ENCODE data around the gene BEST2. TPM values are rescaled to one million over a fixed set of nuclear protein-coding genes. Genes with fewer than 3 reads are reported as not detected.
A peak's percentile ranks its signal among the peaks of the same experiment; 100 is the strongest.

The BEST2 gene
- total and polyA plus RNA-seq, 2 donors, result 0.46 TPM; not detected in 1

DNA sequence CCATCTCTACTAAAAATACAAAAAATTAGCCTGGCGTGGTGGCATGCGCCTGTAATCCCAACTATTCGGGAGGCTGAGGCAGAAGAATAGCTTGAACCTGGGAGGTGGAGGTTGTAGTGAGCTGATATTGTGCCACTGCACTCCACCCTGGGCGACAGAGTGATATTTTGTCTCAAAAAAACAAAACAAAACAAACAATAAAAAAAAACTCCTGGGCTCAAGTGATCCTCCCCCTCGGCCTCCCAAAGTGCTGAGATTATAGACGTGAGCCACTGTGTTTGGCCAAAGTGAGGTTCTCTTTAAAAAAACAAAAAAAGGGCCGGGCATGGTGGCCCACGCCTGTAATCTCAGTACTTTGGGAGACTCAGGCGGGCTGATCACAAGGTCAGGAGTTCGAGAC is 35.9 kb downstream of the BEST2 start:
- H3K27ac ChIP-seq (ENCODE audit: low read depth in 1 of 2, low read length in 1 of 2), result peak overlapping the region in 1 of 2 donors; percentile 64
- 89% methylated on average over 10 of the region's 10 CpGs for WGBS
- H3K36me3 ChIP-seq (ENCODE audit: control insufficient read depth in 2 of 2, insufficient read depth in 2 of 2, low read length in 1 of 2), result no peaks in the 10 kb centered on the region
- peaks cover 27 to 78% of the 10 kb centered on the region in 2 donors for H3K4me1 ChIP-seq (ENCODE audit: control insufficient read depth in 2 of 2, insufficient read depth in 2 of 2, low read length in 2 of 2)
- H3K27me3 ChIP-seq (ENCODE audit: control insufficient read depth in 2 of 2, insufficient read depth in 1 of 2, low read length in 1 of 2), result peaks cover 14 to 19% of the 10 kb centered on the region in 2 donors
- DNase-seq (ENCODE audit: low read depth in 6 of 9, low spot score in 9 of 9), result no peak
- H3K9me3 ChIP-seq (ENCODE audit: control insufficient read depth in 2 of 2, insufficient read depth in 1 of 2, low read length in 1 of 2), result no peaks in the 10 kb centered on the region
- no peak overlapping the region for H3K4me3 ChIP-seq (ENCODE audit: low read length in 2 of 2)

DNA sequence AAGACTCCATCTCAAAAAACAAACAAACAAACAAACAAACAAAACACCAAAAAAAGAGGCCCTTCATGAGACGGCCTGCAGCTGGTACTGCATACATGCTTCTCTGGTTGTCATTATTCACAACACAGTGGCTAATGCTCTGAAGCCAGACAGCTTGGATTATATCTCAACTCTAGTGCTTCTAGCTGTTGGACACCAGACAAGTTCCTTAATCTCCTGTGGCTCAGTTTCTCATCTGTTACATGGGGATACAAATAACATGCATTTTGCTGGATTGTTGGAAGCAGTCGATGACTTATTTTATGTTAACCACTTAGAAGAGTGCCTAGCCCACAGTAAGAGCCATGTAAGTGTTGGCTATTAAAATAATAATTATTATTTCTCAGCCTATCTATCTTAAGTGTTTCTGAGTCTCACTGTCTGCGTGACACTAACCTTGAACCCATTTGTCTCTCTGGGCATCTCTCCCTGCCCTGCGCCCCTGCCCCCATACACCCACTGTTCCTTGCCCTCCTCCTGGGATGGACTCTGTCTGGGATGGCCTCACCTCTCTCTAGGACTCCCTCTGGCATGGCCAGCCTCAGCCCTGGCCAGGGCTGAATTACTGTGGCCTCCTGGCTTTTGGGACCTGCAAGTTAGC is 36.6 kb downstream of the BEST2 start:
- WGBS, result 95% methylated on average over 4 of the region's 4 CpGs
- DNase-seq (ENCODE audit: low read depth in 6 of 9, low spot score in 9 of 9), result no peak
- peaks cover 23 to 71% of the 10 kb centered on the region in 2 donors for H3K4me1 ChIP-seq (ENCODE audit: control insufficient read depth in 2 of 2, insufficient read depth in 2 of 2, low read length in 2 of 2)

DNA sequence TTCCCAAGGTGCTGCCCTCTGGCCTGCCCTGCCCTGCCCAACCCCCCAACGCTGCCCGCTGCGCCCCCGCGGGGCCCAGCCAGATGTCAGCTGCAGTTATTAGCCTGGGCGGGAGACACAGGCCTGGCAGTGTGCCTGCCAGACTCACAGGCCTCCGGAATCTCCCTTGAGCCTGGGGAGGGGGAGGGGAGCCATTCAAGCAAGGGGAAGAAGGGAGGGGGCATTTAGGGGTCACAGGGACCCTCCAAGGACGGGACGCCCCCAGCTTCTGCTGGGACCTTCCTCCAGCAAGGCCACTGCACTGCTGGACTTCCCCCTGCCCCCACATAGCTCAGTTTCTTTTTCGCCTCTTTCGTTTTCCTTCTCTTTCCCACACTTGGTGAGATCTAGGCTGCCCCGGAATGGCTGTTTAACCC is 37.1 kb downstream of the BEST2 start:
- Histone ChIP-seq H3K27me3 (ENCODE audit: control insufficient read depth in 2 of 2, insufficient read depth in 1 of 2, low read length in 1 of 2) (peaks cover 14 to 19% of the 10 kb centered on the region in 2 donors), H3K27ac (ENCODE audit: low read depth in 1 of 2, low read length in 1 of 2) (peak overlapping the region; percentile 85 to 98), H3K9me3 (ENCODE audit: control insufficient read depth in 2 of 2, insufficient read depth in 1 of 2, low read length in 1 of 2) (no peaks in the 10 kb centered on the region), H3K4me3 (ENCODE audit: low read length in 2 of 2) (peak overlapping the region in 1 of 2 donors; percentile 1), H3K36me3 (ENCODE audit: control insufficient read depth in 2 of 2, insufficient read depth in 2 of 2, low read length in 1 of 2) (no peaks in the 10 kb centered on the region), H3K4me1 (ENCODE audit: control insufficient read depth in 2 of 2, insufficient read depth in 2 of 2, low read length in 2 of 2) (peaks cover 19 to 65% of the 10 kb centered on the region in 2 donors)
- 32% methylated on average over 12 of the region's 12 CpGs for WGBS
- DNase-seq (ENCODE audit: low read depth in 6 of 9, low spot score in 9 of 9), result peak in 1 of 9 donors; percentile 50

More for the DNA sequence above, 36.6 kb downstream of the BEST2 start:
- H3K4me3 ChIP-seq (ENCODE audit: low read length in 2 of 2), result no peak overlapping the region
- H3K27ac ChIP-seq (ENCODE audit: low read depth in 1 of 2, low read length in 1 of 2), result peak overlapping the region; percentile 85 to 98
- peaks cover 14 to 19% of the 10 kb centered on the region in 2 donors for H3K27me3 ChIP-seq (ENCODE audit: control insufficient read depth in 2 of 2, insufficient read depth in 1 of 2, low read length in 1 of 2)
- H3K9me3 ChIP-seq (ENCODE audit: control insufficient read depth in 2 of 2, insufficient read depth in 1 of 2, low read length in 1 of 2), result no peaks in the 10 kb centered on the region
- no peaks in the 10 kb centered on the region for H3K36me3 ChIP-seq (ENCODE audit: control insufficient read depth in 2 of 2, insufficient read depth in 2 of 2, low read length in 1 of 2)

DNA sequence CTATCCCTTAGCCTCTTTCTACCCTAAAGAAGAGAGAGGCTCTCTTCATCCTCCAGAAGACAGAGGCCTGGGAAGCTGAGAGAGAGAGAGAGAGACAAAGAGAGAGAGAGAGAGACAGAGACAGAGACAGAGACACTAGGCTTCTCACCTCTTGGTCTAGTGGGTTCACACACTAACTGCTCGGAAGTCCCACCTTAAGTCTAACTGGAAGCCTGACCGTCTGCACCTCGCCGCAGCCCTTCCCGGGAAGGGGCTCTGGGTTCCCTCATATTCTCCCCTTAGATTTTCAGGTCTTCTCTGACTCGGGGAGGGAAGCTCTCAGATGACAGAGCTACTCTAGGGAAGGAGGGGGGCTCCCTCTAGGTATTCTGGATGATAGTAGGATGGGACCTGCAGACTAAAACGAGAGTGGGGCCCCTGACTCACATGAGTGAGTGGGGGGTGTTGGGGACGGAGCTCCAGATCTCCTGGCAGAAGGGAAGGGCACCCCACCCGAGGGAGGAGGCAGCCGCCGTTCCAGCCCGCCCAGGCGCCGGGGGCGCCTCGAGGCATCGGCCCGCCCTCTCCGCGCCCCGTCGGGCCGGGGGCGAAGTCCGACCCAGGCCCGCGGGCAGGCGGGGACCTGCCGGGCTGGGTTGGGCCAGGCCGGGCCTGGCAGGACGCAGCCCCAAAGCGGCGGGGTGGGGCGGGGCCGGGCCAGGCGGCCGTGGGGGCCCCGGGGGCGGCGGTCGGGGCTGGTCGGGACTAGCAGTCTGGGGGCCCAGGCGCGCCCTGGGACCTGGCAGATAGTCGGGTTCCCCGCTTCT is 37.7 kb downstream of the BEST2 start:
- peak overlapping the region; percentile 98 for H3K27ac ChIP-seq (ENCODE audit: low read depth in 1 of 2, low read length in 1 of 2)
- H3K9me3 ChIP-seq (ENCODE audit: control insufficient read depth in 2 of 2, insufficient read depth in 1 of 2, low read length in 1 of 2), result no peaks in the 10 kb centered on the region
- 10% methylated on average over 46 of the region's 46 CpGs for WGBS
- H3K36me3 ChIP-seq (ENCODE audit: control insufficient read depth in 2 of 2, insufficient read depth in 2 of 2, low read length in 1 of 2), result no peaks in the 10 kb centered on the region
- H3K4me3 ChIP-seq (ENCODE audit: low read length in 2 of 2), result peak overlapping the region; percentile 66 to 83
- DNase-seq (ENCODE audit: low read depth in 6 of 9, low spot score in 9 of 9), result peak in 1 of 9 donors; percentile 38
- peaks cover 16 to 65% of the 10 kb centered on the region in 2 donors for H3K4me1 ChIP-seq (ENCODE audit: control insufficient read depth in 2 of 2, insufficient read depth in 2 of 2, low read length in 2 of 2)
- peaks cover 14 to 19% of the 10 kb centered on the region in 2 donors for H3K27me3 ChIP-seq (ENCODE audit: control insufficient read depth in 2 of 2, insufficient read depth in 1 of 2, low read length in 1 of 2)

DNA sequence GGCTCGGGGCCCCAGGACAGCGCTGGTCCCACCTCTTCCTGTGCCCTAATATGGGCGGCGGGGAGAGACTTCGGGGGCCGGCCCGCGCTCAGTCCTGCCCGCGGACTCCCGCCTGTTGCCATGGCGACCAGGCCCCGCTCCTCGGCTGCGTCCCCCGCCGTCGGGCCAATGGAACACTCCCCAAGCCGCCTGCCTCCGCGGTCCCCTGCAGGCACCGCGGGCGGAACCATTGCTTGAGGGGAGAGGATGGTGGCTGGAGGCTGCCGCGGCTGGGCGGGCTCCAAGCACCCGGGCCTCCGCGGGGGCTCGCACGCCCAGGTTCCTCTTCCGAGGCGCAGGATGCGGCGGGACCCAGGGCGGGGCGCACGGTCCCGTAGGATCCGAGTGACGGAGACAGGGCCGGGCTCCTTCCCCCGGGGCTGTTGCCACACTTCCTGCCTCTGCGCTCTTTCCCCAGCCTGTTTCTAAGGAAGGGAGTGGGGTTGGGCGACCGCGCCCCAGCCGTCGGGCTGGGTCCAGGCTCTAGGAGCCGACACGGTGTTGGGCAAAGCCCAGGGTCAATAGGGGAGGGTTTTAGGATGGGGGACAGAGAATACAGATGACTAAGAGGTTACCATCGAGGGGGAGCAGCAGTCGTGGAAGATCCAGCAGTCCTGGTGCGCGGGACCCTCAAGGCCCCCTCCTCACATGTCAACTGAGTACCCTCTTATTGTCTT is 38.5 kb downstream of the BEST2 start:
- Histone ChIP-seq H3K36me3 (ENCODE audit: control insufficient read depth in 2 of 2, insufficient read depth in 2 of 2, low read length in 1 of 2) (no peaks in the 10 kb centered on the region), H3K4me3 (ENCODE audit: low read length in 2 of 2) (peak overlapping the region; percentile 66 to 83), H3K27me3 (ENCODE audit: control insufficient read depth in 2 of 2, insufficient read depth in 1 of 2, low read length in 1 of 2) (peaks cover 14 to 19% of the 10 kb centered on the region in 2 donors), H3K9me3 (ENCODE audit: control insufficient read depth in 2 of 2, insufficient read depth in 1 of 2, low read length in 1 of 2) (no peaks in the 10 kb centered on the region), H3K4me1 (ENCODE audit: control insufficient read depth in 2 of 2, insufficient read depth in 2 of 2, low read length in 2 of 2) (peaks cover 16 to 61% of the 10 kb centered on the region in 2 donors), H3K27ac (ENCODE audit: low read depth in 1 of 2, low read length in 1 of 2) (peak overlapping the region; percentile 98)
- WGBS, result under 1% methylated on average over 56 of the region's 56 CpGs
- peak in 4 of 9 donors; percentile 54 to 84 (median 66) for DNase-seq (ENCODE audit: low read depth in 6 of 9, low spot score in 9 of 9)

DNA sequence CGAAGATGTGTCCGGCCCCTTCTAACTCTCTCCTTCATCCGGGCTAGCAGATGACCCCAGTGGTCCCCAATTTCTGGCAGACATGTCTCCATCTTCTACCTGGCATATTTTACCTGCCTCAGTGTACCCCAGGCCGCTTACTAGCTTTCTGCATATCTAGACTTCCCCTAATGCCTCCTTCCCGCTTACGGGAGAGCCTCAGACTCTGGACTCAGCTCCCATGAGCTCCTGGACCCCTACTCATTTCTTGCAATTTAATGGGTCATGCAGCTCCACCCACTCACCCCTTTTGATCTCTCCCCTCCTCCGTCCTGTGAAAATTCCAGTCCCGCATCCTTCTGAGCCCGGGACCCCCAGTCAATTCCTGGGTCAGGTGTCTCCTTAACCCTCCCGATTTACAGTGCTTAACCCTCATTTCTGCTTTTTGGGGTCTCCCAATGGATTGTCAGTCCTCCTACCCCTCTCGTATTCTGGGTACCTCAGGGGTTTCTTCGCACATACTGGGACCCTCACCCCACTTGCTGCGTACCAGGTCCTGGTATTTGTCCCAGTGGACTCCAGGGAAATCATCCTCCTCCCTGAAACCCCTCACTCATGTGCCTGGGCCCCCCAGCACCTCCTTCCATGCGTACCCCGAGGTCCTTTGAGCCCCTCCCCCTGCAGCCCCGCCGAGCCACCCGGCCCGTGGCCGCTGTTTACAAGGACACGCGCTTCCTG is 39.2 kb downstream of the BEST2 start:
- H3K4me1 ChIP-seq (ENCODE audit: control insufficient read depth in 2 of 2, insufficient read depth in 2 of 2, low read length in 2 of 2), result peaks cover 10 to 56% of the 10 kb centered on the region in 2 donors
- peak in 1 of 9 donors; percentile 36 for DNase-seq (ENCODE audit: low read depth in 6 of 9, low spot score in 9 of 9)
- peaks cover 14 to 19% of the 10 kb centered on the region in 2 donors for H3K27me3 ChIP-seq (ENCODE audit: control insufficient read depth in 2 of 2, insufficient read depth in 1 of 2, low read length in 1 of 2)
- peak overlapping the region; percentile 66 to 83 for H3K4me3 ChIP-seq (ENCODE audit: low read length in 2 of 2)
- 3% methylated on average over 22 of the region's 22 CpGs for WGBS
- H3K36me3 ChIP-seq (ENCODE audit: control insufficient read depth in 2 of 2, insufficient read depth in 2 of 2, low read length in 1 of 2), result no peaks in the 10 kb centered on the region
- peak overlapping the region; percentile 98 for H3K27ac ChIP-seq (ENCODE audit: low read depth in 1 of 2, low read length in 1 of 2)
- H3K9me3 ChIP-seq (ENCODE audit: control insufficient read depth in 2 of 2, insufficient read depth in 1 of 2, low read length in 1 of 2), result no peaks in the 10 kb centered on the region

DNA sequence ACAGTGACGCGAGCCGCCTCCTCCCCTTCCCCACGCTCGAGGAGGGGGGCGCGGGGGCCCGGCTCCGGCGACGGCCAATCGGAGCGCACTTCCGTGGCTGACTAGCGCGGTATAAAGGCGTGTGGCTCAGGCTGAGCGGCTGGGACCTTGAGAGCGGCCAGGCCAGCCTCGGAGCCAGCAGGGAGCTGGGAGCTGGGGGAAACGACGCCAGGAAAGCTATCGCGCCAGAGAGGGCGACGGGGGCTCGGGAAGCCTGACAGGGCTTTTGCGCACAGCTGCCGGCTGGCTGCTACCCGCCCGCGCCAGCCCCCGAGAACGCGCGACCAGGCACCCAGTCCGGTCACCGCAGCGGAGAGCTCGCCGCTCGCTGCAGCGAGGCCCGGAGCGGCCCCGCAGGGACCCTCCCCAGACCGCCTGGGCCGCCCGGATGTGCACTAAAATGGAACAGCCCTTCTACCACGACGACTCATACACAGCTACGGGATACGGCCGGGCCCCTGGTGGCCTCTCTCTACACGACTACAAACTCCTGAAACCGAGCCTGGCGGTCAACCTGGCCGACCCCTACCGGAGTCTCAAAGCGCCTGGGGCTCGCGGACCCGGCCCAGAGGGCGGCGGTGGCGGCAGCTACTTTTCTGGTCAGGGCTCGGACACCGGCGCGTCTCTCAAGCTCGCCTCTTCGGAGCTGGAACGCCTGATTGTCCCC is 39.9 kb downstream of the BEST2 start, which contains the start of gene JUNB:
Gene JUNB (plus strand): TSS at position 142 of the 706 bp plus-strand sequence. CDS start 286 bp downstream, at position 428.
- Histone ChIP-seq H3K27me3 (ENCODE audit: control insufficient read depth in 2 of 2, insufficient read depth in 1 of 2, low read length in 1 of 2) (peaks cover 14 to 19% of the 10 kb centered on the region in 2 donors), H3K36me3 (ENCODE audit: control insufficient read depth in 2 of 2, insufficient read depth in 2 of 2, low read length in 1 of 2) (no peaks in the 10 kb centered on the region), H3K27ac (ENCODE audit: low read depth in 1 of 2, low read length in 1 of 2) (peak within 1 kb of the TSS; percentile 98), H3K4me3 (ENCODE audit: low read length in 2 of 2) (peak within 1 kb of the TSS; percentile 66 to 83), H3K4me1 (ENCODE audit: control insufficient read depth in 2 of 2, insufficient read depth in 2 of 2, low read length in 2 of 2) (peaks cover 5 to 56% of the 10 kb centered on the region in 2 donors), H3K9me3 (ENCODE audit: control insufficient read depth in 2 of 2, insufficient read depth in 1 of 2, low read length in 1 of 2) (no peaks in the 10 kb centered on the region)
- DNase-seq (ENCODE audit: low read depth in 6 of 9, low spot score in 9 of 9), result peak; percentile 85 to 97 (median 92)
- under 1% methylated on average over 73 of the region's 73 CpGs for WGBS
